ENCODE data around the gene PTGER2. TPM values are rescaled to one million over a fixed set of nuclear protein-coding genes. Genes with fewer than 3 reads are reported as not detected.

Gene PTGER2
- total RNA-seq, 1 donor from 2014 or later, result 123 TPM

DNA sequence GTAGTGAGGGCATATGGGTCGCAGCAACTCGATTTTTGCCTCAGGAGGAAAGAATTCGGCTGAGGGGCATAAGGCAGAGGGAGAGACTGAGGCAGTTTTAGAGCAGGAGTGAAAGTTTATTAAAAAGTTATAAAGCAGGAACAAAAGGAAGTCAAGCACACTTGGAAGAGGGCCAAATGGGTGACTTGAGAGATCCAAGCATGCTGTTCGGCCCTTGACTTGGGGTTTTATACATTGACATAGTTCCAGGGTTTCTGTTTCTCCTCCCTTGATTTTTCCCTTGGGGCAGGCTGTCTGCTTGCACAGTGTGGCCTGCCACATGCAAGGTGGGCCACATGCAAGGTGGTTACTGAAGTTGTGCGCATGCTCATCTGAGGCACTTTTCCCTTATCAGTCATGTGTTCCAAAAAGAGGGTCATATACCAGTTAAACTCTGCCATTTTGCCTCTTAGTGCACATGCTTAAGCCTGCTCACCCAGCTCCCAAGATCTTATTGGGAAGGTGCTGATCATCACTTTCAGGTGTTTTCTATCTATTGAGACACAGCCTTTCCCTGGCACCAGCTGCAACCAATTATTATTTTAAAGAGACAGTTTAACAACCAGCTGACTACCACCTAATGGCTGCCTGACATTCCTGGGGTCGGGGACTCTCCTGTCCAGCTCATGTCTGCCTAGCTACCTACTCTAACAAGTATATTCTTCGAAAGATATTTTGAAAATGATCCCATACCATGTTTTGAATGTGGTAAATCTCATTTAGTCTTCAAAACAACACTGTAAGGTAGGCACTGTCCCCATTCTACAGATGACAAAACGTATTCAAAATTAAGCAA, 19.9 kb downstream of the PTGER2 start:
- intact Hi-C loops (cut with micrococcal nuclease), result loop anchor here (2.0 kb wide), 1 partner anchor 17 kb away; no protein-coding TSS in a partner anchor

DNA sequence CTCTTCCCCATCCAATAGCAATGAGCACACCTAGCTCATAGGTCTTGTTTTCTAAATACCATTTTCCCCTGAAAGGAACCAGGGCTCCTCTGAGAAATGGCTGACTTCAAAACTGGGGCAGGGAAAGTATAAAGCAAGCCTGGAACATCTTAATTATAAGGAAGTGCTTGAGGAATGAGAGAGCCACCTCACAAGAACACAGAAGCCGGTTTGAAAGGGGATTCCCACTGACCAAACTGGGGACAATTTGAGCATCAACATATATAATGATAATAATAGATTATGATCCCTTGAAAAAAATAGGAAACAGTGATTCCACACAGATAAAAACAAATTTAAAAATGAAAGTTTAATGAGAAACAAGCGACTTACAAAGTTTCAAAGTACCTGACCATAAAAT, 22.1 kb downstream of the PTGER2 start:
- intact Hi-C loops (cut with micrococcal nuclease), result no loop called here

DNA sequence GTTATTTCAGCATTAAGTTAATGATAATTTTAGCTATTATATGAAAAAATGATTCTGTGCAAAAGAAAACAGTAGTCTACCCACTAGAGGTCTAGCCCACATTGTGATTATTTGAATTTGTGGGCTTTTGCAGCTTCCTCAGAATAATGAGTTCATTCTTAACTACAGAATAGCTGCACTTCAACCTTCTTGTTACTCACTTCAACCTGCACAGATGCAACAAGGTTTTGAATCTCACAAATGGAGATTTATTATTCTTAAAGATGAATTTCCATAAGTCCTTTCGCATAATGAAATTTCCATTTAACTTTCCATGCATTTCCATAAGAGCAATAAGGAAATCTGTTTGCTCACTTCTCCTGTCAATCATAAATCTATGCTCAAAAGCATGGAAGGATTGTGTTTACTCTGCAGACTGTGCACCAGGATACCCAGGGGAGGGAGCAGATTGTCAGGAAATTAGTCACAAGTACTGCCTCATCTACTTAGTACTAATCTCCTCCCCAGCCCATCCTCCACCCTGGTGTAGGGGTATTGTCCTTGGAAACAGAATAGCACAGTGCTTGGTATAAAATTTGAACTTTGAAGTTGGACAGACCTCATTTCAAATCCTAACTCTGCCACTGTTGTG, 24.1 kb downstream of the PTGER2 start:
- intact Hi-C loops (cut with micrococcal nuclease), result no loop called here

DNA sequence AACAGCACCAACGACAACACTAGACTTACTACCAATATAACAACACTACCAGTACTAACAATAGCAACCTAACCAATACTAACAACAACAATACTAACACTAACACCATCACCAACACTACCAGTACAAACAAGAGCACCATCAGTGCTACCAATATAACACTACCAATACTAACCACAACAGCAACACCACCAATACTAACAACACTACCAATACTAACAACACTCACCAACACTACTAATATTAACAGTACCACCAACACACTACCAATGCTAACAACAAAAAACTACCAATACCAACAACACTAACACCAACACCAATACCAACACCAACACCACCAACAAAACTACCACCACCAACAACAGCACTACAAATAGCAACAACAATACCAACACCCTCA, 25.1 kb downstream of the PTGER2 start:
- intact Hi-C loops (cut with micrococcal nuclease), result no loop called here

- intact Hi-C loops (cut with micrococcal nuclease), result no loop called here
Observed at GRCh38 chr14:52342849-52343596, 28.9 kb downstream of the PTGER2 start.

DNA sequence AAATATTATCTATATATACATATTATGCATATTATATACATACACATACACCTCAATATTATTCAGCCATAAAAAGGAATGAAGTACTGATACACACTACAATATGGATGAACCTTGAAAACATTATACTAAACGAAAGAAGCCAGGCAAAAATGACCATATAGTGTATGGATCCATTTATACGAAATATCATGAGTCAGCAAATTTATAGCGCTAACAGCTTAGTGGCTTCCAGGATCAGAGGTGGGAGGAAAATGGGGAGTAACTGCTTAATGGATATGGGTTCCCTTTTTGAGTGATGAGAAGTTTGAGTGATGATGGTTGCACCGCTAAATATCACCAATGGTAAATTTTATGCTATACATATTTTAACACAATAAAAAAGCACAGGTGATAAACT, 32.7 kb downstream of the PTGER2 start:
- intact Hi-C loops (cut with micrococcal nuclease), result no loop called here

- intact Hi-C loops (cut with micrococcal nuclease), result no loop called here
Observed at GRCh38 chr14:52348279-52348678, 34.2 kb downstream of the PTGER2 start.

DNA sequence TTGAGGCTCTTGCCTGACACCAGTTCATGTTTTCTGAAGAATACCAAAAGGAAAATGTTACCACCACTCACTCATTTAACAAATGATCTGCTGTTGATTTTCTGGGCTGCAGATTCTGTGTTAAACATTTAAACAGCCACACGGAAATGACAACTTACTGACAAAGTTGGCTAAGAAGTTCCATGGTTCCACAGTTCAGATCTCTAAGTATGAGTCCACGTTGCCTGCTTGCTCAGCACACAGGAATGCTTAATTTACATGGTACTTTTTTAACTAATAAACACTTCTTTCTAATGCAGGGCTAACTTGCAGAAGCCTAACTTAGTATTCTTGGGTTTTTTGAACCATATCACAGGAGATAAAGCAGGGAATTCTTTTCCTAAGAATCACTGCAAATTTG, 34.7 kb downstream of the PTGER2 start:
- intact Hi-C loops (cut with micrococcal nuclease), result no loop called here

DNA sequence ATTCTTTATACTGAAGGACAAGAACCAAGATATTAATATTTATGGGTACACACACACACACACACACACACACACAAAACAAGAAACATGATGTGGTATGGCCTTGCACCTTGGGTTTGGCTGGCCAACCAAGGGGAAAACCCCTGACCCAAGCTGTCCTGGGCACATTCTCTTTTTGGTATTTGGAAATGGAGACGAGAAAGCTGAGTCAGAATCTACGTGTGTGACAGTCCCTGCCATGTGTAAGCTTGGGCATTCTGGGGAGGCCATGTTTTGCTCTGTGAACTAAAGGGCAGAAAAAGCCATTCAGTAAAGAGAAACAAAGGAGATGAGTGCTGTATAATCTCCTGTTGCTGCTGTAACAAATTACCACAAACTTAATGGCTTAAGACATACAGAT, 35.6 kb downstream of the PTGER2 start:
- intact Hi-C loops (cut with micrococcal nuclease), result loop anchor here (2.0 to 5.0 kb wide), 2 partner anchors 17 to 118 kb away; no protein-coding TSS in a partner anchor

- intact Hi-C loops (cut with micrococcal nuclease), result loop anchor here (2.0 to 5.0 kb wide), 2 partner anchors 18 to 117 kb away; no protein-coding TSS in a partner anchor
Observed at GRCh38 chr14:52350445-52350844, 36.3 kb downstream of the PTGER2 start.

DNA sequence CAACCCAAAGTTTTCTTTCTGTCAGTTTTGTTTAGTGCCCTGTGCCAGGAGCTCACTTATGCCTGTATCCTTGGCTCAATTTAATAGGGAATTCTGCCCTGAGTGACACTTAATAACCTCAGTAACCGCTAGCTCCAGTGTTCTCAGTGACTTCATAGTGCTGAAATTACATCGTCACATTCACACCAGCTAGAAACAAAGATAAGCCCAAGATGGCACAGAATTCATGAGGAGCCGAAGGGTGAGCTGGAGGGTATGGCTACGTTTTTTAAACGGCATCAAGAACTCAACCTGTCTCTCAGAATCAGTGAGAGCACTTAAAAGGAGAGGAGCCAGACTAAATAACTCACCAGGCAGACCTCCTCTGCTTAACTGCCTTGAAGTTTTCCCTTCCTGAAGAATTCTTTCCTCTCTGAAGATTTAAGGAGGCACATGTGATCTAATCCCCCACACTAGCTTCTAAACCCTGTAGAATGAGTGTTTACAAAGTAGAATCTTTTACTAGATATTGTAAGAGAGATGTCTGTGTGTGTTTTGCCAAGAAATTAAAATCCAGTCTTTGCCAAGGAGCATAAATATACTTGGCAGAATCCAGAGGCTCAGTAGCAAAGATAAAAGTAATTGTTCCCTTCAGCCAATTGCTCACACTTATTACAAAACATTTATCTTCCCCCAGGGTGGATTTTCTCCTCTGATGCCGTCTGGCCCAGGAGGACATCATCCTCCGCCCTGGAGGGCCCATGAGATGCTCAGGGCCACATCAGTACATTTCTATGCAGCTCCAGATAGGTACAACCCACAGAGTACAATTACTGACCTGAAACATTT, 37.3 kb downstream of the PTGER2 start:
- intact Hi-C loops (cut with micrococcal nuclease), result loop anchor here (1.0 to 5.0 kb wide), 7 partner anchors 19 to 504 kb away; partner anchors contain the start of genes GPR137C, PTGER2 and TXNDC16

- intact Hi-C loops (cut with micrococcal nuclease), result loop anchor here (1.0 to 5.0 kb wide), 6 partner anchors 38 to 505 kb away; partner anchors contain the start of genes GPR137C, PTGER2 and TXNDC16
Observed at GRCh38 chr14:52352061-52352491, 38.0 kb downstream of the PTGER2 start.

DNA sequence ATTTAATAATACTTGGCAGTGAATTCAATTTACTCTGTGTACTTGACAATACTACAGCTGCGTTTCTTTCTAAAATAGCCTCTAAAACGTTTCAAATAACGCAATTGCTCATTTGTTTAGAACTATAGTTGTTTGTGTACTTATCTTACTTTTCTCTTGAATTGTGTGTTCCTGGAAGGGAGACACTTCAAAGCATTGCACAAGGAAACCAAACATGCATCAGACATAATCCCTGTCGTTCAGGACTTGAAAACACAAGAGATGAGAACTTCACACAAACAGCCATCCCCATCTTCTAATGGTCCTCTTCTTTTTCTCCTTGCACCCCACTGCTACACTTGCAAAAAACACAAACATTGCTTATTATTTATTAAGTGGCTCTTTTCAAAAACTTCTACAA, 38.5 kb downstream of the PTGER2 start:
- intact Hi-C loops (cut with micrococcal nuclease), result loop anchor here (1.0 to 5.0 kb wide), 6 partner anchors 38 to 505 kb away; partner anchors contain the start of genes GPR137C, PTGER2 and TXNDC16

DNA sequence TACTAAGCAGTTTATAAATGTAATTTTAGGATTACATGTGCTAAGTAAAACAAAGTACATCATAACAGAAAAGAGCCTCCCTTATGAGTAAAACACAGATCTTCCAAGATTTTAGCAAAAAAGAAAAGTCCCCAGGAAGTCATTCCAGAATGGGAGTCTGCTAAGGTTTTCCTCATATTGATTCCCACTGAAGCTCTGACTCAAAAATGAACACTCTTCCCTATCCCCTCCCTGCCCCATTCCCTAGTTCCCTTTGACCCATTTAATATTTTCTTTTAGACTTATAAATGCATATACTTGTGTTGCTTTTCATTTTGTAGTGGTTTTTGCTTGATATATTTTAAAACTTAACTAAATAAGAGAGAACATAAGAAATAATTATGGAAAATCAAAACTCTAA, 40.1 kb downstream of the PTGER2 start:
- intact Hi-C loops (cut with micrococcal nuclease), result loop anchor here (5.0 kb wide), 1 partner anchor 113 kb away; no protein-coding TSS in a partner anchor

GRCh38 chr14:52355016-52355431, 40.9 kb downstream of the PTGER2 start:
- intact Hi-C loops (cut with micrococcal nuclease), result no loop called here

GRCh38 chr14:52355526-52355925, 41.4 kb downstream of the PTGER2 start:
- intact Hi-C loops (cut with micrococcal nuclease), result no loop called here

DNA sequence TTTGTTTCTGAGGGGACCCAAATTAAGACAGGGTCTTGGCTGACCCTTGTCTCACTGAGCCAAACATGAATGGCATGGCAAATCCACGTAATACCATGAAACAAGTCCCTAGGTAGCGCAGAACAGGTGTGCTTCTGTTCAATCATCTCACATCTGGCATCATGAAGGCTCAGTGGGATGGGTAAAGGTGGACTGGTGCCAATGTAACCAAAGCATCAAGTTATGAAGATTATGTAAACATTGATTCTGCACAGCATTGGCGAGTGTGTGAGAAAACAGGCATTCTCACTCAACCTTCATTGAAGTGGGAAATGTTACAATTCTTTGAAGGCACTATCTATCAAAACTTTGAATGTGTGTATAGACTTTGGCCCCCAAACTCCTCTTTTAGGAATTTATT, 41.9 kb downstream of the PTGER2 start:
- intact Hi-C loops (cut with micrococcal nuclease), result no loop called here

DNA sequence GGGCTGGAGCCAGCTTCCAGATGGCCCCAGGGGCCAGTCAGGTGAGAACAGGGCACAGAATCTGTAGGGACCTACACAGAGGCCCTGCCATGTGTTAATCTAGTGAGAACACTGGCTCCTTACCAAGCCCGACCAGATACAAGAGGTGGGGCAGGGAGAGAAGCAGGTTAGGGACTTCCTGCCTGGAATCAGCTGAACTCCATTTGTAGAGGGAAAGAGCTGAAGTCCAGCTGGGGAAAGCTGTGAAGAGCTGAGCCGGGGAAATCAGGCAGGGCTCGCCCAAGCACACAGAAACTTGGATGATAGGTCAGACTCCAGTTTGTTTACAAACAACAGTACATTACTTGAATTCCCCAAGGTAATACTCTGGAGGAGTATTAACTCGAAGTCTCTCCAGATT, 46.7 kb downstream of the PTGER2 start:
- intact Hi-C loops (cut with micrococcal nuclease), result no loop called here

DNA sequence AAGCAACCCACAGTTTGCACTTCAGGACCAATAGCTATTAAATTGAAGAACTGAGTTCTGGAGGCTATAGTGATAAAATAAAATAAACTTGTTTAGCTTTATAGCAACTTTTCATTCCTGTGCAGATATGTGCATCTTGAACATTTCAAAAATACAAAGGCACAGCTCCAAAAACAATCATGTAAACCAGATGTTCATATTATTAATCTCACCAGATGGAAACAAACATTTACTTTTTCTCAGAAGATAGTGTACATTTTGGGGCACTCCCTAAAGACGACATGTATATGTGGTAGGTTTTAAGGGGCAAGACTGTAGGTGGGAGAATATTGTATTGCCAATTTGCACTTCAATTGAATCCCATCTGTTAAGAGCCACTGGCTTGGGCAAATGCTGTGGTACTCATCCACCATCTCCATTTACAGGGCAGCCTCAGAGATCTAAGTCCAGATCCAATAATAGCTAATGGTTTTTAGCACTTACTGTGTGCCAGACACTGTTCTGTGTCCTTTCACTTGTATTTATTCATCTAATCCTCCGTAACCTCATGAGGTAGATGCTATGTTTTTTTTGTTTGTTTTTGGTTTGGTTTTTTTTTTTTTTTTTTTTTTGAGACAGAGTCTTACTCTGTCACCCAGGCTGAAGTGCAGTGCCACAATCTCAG, 49.1 kb downstream of the PTGER2 start:
- intact Hi-C loops (cut with micrococcal nuclease), result no loop called here

- intact Hi-C loops (cut with micrococcal nuclease), result no loop called here
Observed at GRCh38 chr14:52363961-52364360, 49.8 kb downstream of the PTGER2 start.

Data from T-helper 2 cell treated with Interferon-gamma antibody and Interleukin-4, amounts not matched to agents 100 ng/mL and 5 ng/mL, for 36 hours (primary cell).